ENCODE data around the gene OR7E24. TPM values are rescaled to one million over a fixed set of nuclear protein-coding genes. Genes with fewer than 3 reads are reported as not detected.

The OR7E24 gene
- total RNA-seq, 4 donors from 2014 or later = not detected

DNA sequence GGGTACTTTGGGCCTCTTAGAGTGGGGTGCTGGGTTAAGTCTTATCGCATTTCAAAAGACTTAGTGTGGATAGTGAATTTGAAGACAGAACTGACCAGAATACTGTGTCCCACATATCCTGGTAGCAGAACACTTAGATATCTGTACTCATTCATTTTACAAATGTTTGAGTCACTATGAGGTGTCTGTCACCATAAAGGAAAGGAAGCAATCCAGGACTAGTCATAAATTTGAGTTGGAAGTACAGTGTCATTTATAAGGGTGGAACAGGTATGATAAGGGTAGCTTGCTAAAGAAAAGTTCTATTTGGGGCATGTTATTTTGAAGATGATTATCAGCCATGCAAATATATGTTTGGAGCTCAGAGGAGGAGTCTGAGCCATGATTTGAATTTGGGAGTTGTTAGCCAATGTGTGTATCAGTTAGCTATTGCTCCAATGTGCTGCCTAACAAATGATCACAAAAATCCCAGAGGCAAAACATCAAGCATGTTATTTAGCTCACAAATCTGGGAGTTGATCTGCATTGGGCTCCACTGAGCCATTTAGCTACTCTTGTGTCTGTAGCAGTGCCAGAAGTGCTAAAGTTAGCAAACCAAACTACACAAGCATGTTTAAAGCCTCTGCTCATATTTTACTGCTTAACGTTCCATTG lies 38.6 kb downstream of the OR7E24 start:
- Histone ChIP-seq H3K36me3 (peaks cover 18% of the 10 kb centered on the region), H3K4me3 (no peak overlapping the region), H3K27me3 (no peaks in the 10 kb centered on the region), H3K9me3 (peaks cover 45% of the 10 kb centered on the region), H3K27ac (no peak overlapping the region), H3K4me1 (no peaks in the 10 kb centered on the region)
- 98% methylated on average over 2 of the region's 2 CpGs for WGBS
- DNase-seq (ENCODE audit: low spot score in 2 of 2) = no peak
- TF ChIP-seq POLR2AphosphoS5 (IDR thresholded peaks at IDR 0.05) = no peak
- TF ChIP-seq, protein P1, sequence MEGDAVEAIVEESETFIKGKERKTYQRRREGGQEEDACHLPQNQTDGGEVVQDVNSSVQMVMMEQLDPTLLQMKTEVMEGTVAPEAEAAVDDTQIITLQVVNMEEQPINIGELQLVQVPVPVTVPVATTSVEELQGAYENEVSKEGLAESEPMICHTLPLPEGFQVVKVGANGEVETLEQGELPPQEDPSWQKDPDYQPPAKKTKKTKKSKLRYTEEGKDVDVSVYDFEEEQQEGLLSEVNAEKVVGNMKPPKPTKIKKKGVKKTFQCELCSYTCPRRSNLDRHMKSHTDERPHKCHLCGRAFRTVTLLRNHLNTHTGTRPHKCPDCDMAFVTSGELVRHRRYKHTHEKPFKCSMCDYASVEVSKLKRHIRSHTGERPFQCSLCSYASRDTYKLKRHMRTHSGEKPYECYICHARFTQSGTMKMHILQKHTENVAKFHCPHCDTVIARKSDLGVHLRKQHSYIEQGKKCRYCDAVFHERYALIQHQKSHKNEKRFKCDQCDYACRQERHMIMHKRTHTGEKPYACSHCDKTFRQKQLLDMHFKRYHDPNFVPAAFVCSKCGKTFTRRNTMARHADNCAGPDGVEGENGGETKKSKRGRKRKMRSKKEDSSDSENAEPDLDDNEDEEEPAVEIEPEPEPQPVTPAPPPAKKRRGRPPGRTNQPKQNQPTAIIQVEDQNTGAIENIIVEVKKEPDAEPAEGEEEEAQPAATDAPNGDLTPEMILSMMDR (IDR thresholded peaks at IDR 0.05) = no peak
- TF ChIP-seq EP300 (IDR thresholded peaks at IDR 0.05) = no peak
- TF ChIP-seq POLR2A (IDR thresholded peaks at IDR 0.05) = no peak

DNA sequence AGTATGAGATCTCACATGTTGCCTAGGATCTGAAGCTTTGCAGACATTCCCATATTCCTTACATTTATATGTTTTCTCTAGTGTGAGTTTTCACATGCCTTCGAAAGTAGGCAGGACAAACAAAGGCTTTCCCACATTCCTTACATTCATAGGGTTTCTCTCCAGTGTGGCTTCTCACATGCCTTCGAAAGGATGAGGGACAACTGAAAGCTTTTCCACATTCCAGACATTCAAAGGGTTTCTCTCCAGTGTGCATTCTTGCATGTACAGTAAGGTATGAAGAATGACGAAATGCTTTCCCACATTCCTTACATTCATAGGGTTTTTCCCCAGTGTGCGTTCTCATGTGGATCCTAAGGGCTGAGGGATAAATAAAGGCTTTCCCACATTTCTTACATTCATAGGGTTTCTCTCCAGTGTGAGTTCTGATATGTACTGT lies 44.7 kb downstream of the OR7E24 start:
- DNase-seq (ENCODE audit: low spot score in 2 of 2) = no peak
- WGBS = 96% methylated on average over 4 of the region's 4 CpGs
- no peak overlapping the region for H3K4me3 ChIP-seq
- H3K27me3 ChIP-seq = no peaks in the 10 kb centered on the region
- H3K4me1 ChIP-seq = no peaks in the 10 kb centered on the region
- H3K9me3 ChIP-seq = peaks cover 71% of the 10 kb centered on the region
- no peak overlapping the region for H3K27ac ChIP-seq
- TF ChIP-seq POLR2A (IDR thresholded peaks at IDR 0.05) (no peak), POLR2AphosphoS5 (IDR thresholded peaks at IDR 0.05) (no peak)
- TF ChIP-seq, protein P1 (IDR thresholded peaks at IDR 0.05) = no peak
- peaks cover 67% of the 10 kb centered on the region for H3K36me3 ChIP-seq

DNA sequence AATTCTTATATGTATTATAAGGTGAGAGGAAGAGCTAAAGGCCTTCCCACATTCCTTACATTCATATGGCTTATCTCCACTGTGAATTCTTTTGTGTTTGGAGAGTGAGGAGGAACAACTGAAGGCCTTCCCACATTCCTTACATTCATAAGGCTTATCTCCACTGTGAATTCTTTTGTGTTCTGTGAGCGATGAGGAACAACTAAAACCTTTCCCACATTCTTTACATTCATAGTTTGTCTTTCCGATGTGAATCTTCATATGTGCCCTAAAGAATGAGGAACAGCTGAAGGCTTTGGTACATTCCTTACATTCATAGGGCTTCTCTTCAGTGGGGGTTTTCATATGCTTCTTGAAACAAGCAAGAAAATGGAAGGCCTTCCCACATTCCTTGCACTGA lies 45.6 kb downstream of the OR7E24 start:
- TF ChIP-seq EP300 (IDR thresholded peaks at IDR 0.05) (no peak), POLR2AphosphoS5 (IDR thresholded peaks at IDR 0.05) (no peak), POLR2A (IDR thresholded peaks at IDR 0.05) (no peak)
- TF ChIP-seq, protein P1 (IDR thresholded peaks at IDR 0.05) = no peak
- H3K36me3 ChIP-seq = peaks cover 76% of the 10 kb centered on the region
- H3K27me3 ChIP-seq = no peaks in the 10 kb centered on the region
- DNase-seq (ENCODE audit: low spot score in 2 of 2) = no peak
- 94% methylated on average over 2 of the region's 2 CpGs for WGBS
- H3K27ac ChIP-seq = no peak overlapping the region
- H3K4me3 ChIP-seq = no peak overlapping the region
- H3K4me1 ChIP-seq = no peaks in the 10 kb centered on the region
- peaks cover 79% of the 10 kb centered on the region for H3K9me3 ChIP-seq

Other genes starting within 250 kb of the OR7E24 start
- gene MUC16, start 240.5 kb upstream of the OR7E24 start, total RNA-seq = under 1 TPM; under 0.01 to 0.91 (median 0.21) TPM
- gene OR1M1, start 163.9 kb upstream of the OR7E24 start, total RNA-seq = not detected
- not detected for gene OR7G2, start 143.5 kb upstream of the OR7E24 start, total RNA-seq
- not detected for gene OR7G1, start 135.2 kb upstream of the OR7E24 start, total RNA-seq
- not detected for gene OR7G3, start 124.0 kb upstream of the OR7E24 start, total RNA-seq
- gene ZNF317, start 110.5 kb upstream of the OR7E24 start, total RNA-seq = 10 to 100 TPM; 18.9 to 35.8 (median 28.0) TPM
- not detected for gene OR7D2, start 72.0 kb upstream of the OR7E24 start, total RNA-seq
- gene OR7D4, start 31.3 kb upstream of the OR7E24 start, total RNA-seq = not detected
- 10 to 100 TPM; 13.6 to 23.5 (median 14.8) TPM for gene ZNF699, start 58.9 kb downstream of the OR7E24 start, total RNA-seq
- gene ZNF559, start 73.2 kb downstream of the OR7E24 start, total RNA-seq = 10 to 100 TPM; 11.2 to 19.0 (median 12.4) TPM
- 1 to 10 TPM in 2 of 4 donors, under 1 TPM in 1, not detected in 1; 0.23 to 1.8 (median 1.4) TPM for gene ZNF177, start 112.1 kb downstream of the OR7E24 start, total RNA-seq
- 100 to 1,000 TPM in 1 of 4 donors, 10 to 100 TPM in 3; 16.5 to 101 (median 19.1) TPM for gene ZNF266, start 184.6 kb downstream of the OR7E24 start, total RNA-seq
- under 1 TPM in 1 of 4 donors, not detected in 3; 0.38 TPM for gene ZNF560, start 247.7 kb downstream of the OR7E24 start, total RNA-seq